GM23248 (cell line): ENCODE data around the gene LRRC7. TPM values are rescaled to one million over a fixed set of nuclear protein-coding genes. Genes with fewer than 3 reads are reported as not detected.

Source experiments
- DNase-seq: peaks from one replicate; pipeline ENCODE4 v3.0.0-alpha.2; 2015
- H2AFZ ChIP-seq: fragments of 200-600 bp; sonication (generic); 2 replicates; pipeline ENCODE4 v1.6.1; 2016; ENCODE audit warnings: antibody characterized with exemption
- H3F3A ChIP-seq: fragments of 200-600 bp; sonication (generic); 2 replicates; pipeline ENCODE4 v1.6.1; 2016; ENCODE audit warnings: mild to moderate bottlenecking, antibody characterized with exemption, mixed run types; ENCODE audit not compliant: insufficient read depth
- H3K27ac ChIP-seq: fragments of 200-600 bp; sonication (generic); 2 replicates; pipeline ENCODE4 v1.5.1; 2016; ENCODE audit warnings: mild to moderate bottlenecking
- H3K27me3 ChIP-seq: fragments of 200-600 bp; sonication (generic); replicated peaks from 2 replicates; pipeline ENCODE4 v1.6.1; 2016; ENCODE audit warnings: mild to moderate bottlenecking; ENCODE audit not compliant: insufficient read depth
- H3K36me3 ChIP-seq: fragments of 200-600 bp; sonication (generic); 2 replicates; pipeline ENCODE4 v1.6.1; 2016; ENCODE audit warnings: low read depth, mild to moderate bottlenecking
- H3K4me1 ChIP-seq: fragments of 200-600 bp; sonication (generic); 2 replicates; pipeline ENCODE4 v1.6.1; 2016; ENCODE audit warnings: mild to moderate bottlenecking; ENCODE audit not compliant: insufficient read depth
- H3K4me2 ChIP-seq: fragments of 200-600 bp; sonication (generic); one replicate; pipeline ENCODE4 v1.6.1; 2016; ENCODE audit warnings: mild to moderate bottlenecking; ENCODE audit not compliant: unreplicated experiment
- H3K4me3 ChIP-seq: fragments of 200-600 bp; sonication (generic); 2 replicates; pipeline ENCODE4 v1.5.1; 2016; ENCODE audit warnings: mild to moderate bottlenecking
- H3K79me2 ChIP-seq: fragments of 200-600 bp; sonication (generic); 2 replicates; pipeline ENCODE4 v1.6.1; 2016; ENCODE audit warnings: mild to moderate bottlenecking; ENCODE audit not compliant: insufficient read depth
- H3K9ac ChIP-seq: fragments of 200-600 bp; sonication (generic); 2 replicates; pipeline ENCODE4 v1.6.1; 2016; ENCODE audit warnings: mild to moderate bottlenecking
- H3K9me2 ChIP-seq: fragments of 200-600 bp; sonication (generic); 2 replicates; pipeline ENCODE4 v1.6.1; 2016; ENCODE audit warnings: mixed run types, mild to moderate bottlenecking, moderate library complexity; ENCODE audit not compliant: insufficient read depth
- H3K9me3 ChIP-seq: fragments of 200-600 bp; sonication (generic); one replicate; pipeline ENCODE4 v1.6.1; 2017; ENCODE audit warnings: low read depth
- H4K20me1 ChIP-seq: fragments of 200-600 bp; sonication (generic); 2 replicates; pipeline ENCODE4 v1.6.0; 2016; ENCODE audit not compliant: insufficient read depth
- EZH2 ChIP-seq: fragments of 200-600 bp; sonication (generic); IDR thresholded peaks from 2 replicates; pipeline ENCODE4 v1.6.1; 2018; ENCODE audit warnings: antibody characterized with exemption, mild to moderate bottlenecking; ENCODE audit not compliant: insufficient read depth, poor library complexity, severe bottlenecking
- EZH2phosphoT487 ChIP-seq: fragments of 200-600 bp; sonication (generic); IDR thresholded peaks from 2 replicates; pipeline ENCODE4 v1.6.1; 2018; ENCODE audit warnings: antibody characterized with exemption, moderate library complexity, mild to moderate bottlenecking, low read depth; ENCODE audit not compliant: insufficient read depth
- WGBS, 2 experiments: methylation state at CpG; one replicate each; pipeline ENCODE4 v1.1.6; 2015 to 2017; ENCODE audit warnings: low lambda C conversion rate in 2 of 2, low coverage in 1 of 2; ENCODE audit errors: missing lambda C conversion rate in 2 of 2; 5-methylcytosine and 5-hydroxymethylcytosine counted together
- in situ Hi-C: fragments of 300-500 bp; cut with MboI; formaldehyde crosslinking; loops from 2 replicates; pipeline ENCODE4 v1.15.0; 2020
- polyA plus RNA-seq: library from polyadenylated mRNA; unstranded; fragments of >200 nt; fragmentation: Nextera tagmentation; extraction: Ambion mirVana; gene quantifications from 2 replicates; pipeline ENCODE4 v1.2.1, GENCODE V29; 2016
- total RNA-seq: library from RNA; depleted of rRNA; stranded (reverse); fragments of >200 nt; shearing (Covaris generic); gene quantifications from 2 replicates; pipeline ENCODE4 v1.2.3, GENCODE V29; 2014

Gene LRRC7
- total and polyA plus RNA-seq, 2 experiments from 2014 or later, result 0.29 TPM; not detected in 1

GRCh38 chr1:70025846-70026245, 458.1 kb downstream of the LRRC7 start:
- H3K9me3 ChIP-seq, result no peaks in the 10 kb centered on the region

GRCh38 chr1:70033266-70033873, 465.6 kb downstream of the LRRC7 start:
- Histone ChIP-seq H3K4me2 (no peak overlapping the region), H3K27ac (no peak overlapping the region)
- WGBS, 2 experiments, result 91 to 93% methylated on average over 5 of the region's 5 CpGs

More at GRCh38 chr1:70025846-70026245, 458.1 kb downstream of the LRRC7 start:
- Histone ChIP-seq H3K9ac (no peak overlapping the region), H2AFZ (no peak overlapping the region), H3K36me3 (no peaks in the 10 kb centered on the region), H3K4me1 (no peaks in the 10 kb centered on the region), H4K20me1 (no peaks in the 10 kb centered on the region), H3K9me2 (no peaks in the 10 kb centered on the region), H3F3A (no peaks in the 10 kb centered on the region), H3K79me2 (no peaks in the 10 kb centered on the region), H3K4me2 (no peak overlapping the region), H3K27ac (no peak overlapping the region), H3K4me3 (no peak overlapping the region), H3K27me3 (no peaks in the 10 kb centered on the region)
- TF ChIP-seq EZH2 (no peak), EZH2phosphoT487 (no peak)
- DNase-seq, result no peak
- in situ Hi-C loops, result no loop called here

GRCh38 chr1:70033936-70034335, 466.2 kb downstream of the LRRC7 start:
- no peak for DNase-seq
- Histone ChIP-seq H3K27ac (no peak overlapping the region), H4K20me1 (no peaks in the 10 kb centered on the region), H3K36me3 (no peaks in the 10 kb centered on the region), H3K27me3 (no peaks in the 10 kb centered on the region), H3K9ac (no peak overlapping the region), H3K4me1 (no peaks in the 10 kb centered on the region), H3K4me3 (no peak overlapping the region), H3K79me2 (no peaks in the 10 kb centered on the region), H3F3A (no peaks in the 10 kb centered on the region), H3K4me2 (no peak overlapping the region), H2AFZ (no peak overlapping the region), H3K9me2 (no peaks in the 10 kb centered on the region), H3K9me3 (no peaks in the 10 kb centered on the region)
- TF ChIP-seq EZH2phosphoT487, result no peak
- TF ChIP-seq EZH2, result no peak
- in situ Hi-C loops, result no loop called here

More at GRCh38 chr1:70033266-70033873, 465.6 kb downstream of the LRRC7 start:
- DNase-seq, result no peak
- no peaks in the 10 kb centered on the region for H3K9me2 ChIP-seq
- no peaks in the 10 kb centered on the region for H3K36me3 ChIP-seq
- TF ChIP-seq EZH2phosphoT487 (no peak), EZH2 (no peak)
- no peaks in the 10 kb centered on the region for H3K79me2 ChIP-seq
- in situ Hi-C loops, result no loop called here
- no peaks in the 10 kb centered on the region for H3K4me1 ChIP-seq
- no peaks in the 10 kb centered on the region for H3K27me3 ChIP-seq
- no peak overlapping the region for H2AFZ ChIP-seq
- H3F3A ChIP-seq, result no peaks in the 10 kb centered on the region
- no peaks in the 10 kb centered on the region for H4K20me1 ChIP-seq
- H3K9ac ChIP-seq, result no peak overlapping the region
- H3K9me3 ChIP-seq, result no peaks in the 10 kb centered on the region
- H3K4me3 ChIP-seq, result no peak overlapping the region

GRCh38 chr1:70034403-70034802, 466.7 kb downstream of the LRRC7 start:
- H3K36me3 ChIP-seq, result no peaks in the 10 kb centered on the region

GRCh38 chr1:70038025-70038424, 470.3 kb downstream of the LRRC7 start:
- DNase-seq, result no peak
- H3K27ac ChIP-seq, result no peak overlapping the region

More at GRCh38 chr1:70034403-70034802, 466.7 kb downstream of the LRRC7 start:
- H3K4me3 ChIP-seq, result no peak overlapping the region
- H3K9me3 ChIP-seq, result no peaks in the 10 kb centered on the region
- DNase-seq, result peak; percentile 68
- H2AFZ ChIP-seq, result no peak overlapping the region
- WGBS, 2 experiments, result 55 to 60% methylated on average over 3 of the region's 3 CpGs
- H3K9me2 ChIP-seq, result no peaks in the 10 kb centered on the region
- H3F3A ChIP-seq, result no peaks in the 10 kb centered on the region
- TF ChIP-seq EZH2phosphoT487 (no peak), EZH2 (no peak)
- no peaks in the 10 kb centered on the region for H3K27me3 ChIP-seq
- no peaks in the 10 kb centered on the region for H3K79me2 ChIP-seq
- no peaks in the 10 kb centered on the region for H3K4me1 ChIP-seq
- no peak overlapping the region for H3K9ac ChIP-seq
- no peak overlapping the region for H3K4me2 ChIP-seq
- in situ Hi-C loops, result no loop called here
- H4K20me1 ChIP-seq, result no peaks in the 10 kb centered on the region
- H3K27ac ChIP-seq, result no peak overlapping the region

More at GRCh38 chr1:70038025-70038424, 470.3 kb downstream of the LRRC7 start:
- no peak overlapping the region for H2AFZ ChIP-seq
- H3K4me2 ChIP-seq, result no peak overlapping the region
- no peaks in the 10 kb centered on the region for H3K9me3 ChIP-seq
- H3K4me1 ChIP-seq, result no peaks in the 10 kb centered on the region
- TF ChIP-seq EZH2phosphoT487 (no peak), EZH2 (no peak)
- in situ Hi-C loops, result no loop called here
- WGBS, 2 experiments, result 90% methylated on average over 10 of the region's 10 CpGs
- H4K20me1 ChIP-seq, result no peaks in the 10 kb centered on the region
- H3K36me3 ChIP-seq, result no peaks in the 10 kb centered on the region
- H3K9ac ChIP-seq, result no peak overlapping the region
- H3F3A ChIP-seq, result no peaks in the 10 kb centered on the region
- no peaks in the 10 kb centered on the region for H3K79me2 ChIP-seq
- H3K27me3 ChIP-seq, result no peaks in the 10 kb centered on the region
- H3K4me3 ChIP-seq, result no peak overlapping the region
- no peaks in the 10 kb centered on the region for H3K9me2 ChIP-seq
